HepG2 (cell line): Measurements from ENCODE around the gene MED25. TPM values are rescaled to one million over a fixed set of nuclear protein-coding genes. Genes with fewer than 3 reads are reported as not detected.

Experiments
- ATRX ChIP-seq: sonication (generic); formaldehyde crosslinking; IDR thresholded peaks from 2 replicates; pipeline ENCODE4 v1.4.0; 2020; ENCODE audit warnings: missing genetic modification reagents, borderline replicate concordance
- FOXP1 ChIP-seq, 2 experiments: fragments of 450-650 bp in 1 of 2; IDR thresholded peaks; 2 replicates each; pipeline ENCODE4 v1.6.1; 2017 to 2018; ENCODE audit warnings: antibody characterized with exemption in 1 of 2
- GABPA ChIP-seq, 2 experiments: IDR thresholded peaks; 2 replicates each; pipeline ENCODE4 v1.6.1; 2011 to 2016; ENCODE audit warnings: low read depth in 2 of 2, low read length in 1 of 2, missing biosample characterization in 1 of 2, missing genetic modification characterization in 1 of 2
- HMGXB3 ChIP-seq: sonication (generic); formaldehyde crosslinking; IDR thresholded peaks from 2 replicates; pipeline ENCODE4 v1.4.0; 2020; ENCODE audit warnings: missing genetic modification reagents, borderline replicate concordance
- HOXD1 ChIP-seq: sonication (generic); formaldehyde crosslinking; IDR thresholded peaks from 2 replicates; pipeline ENCODE4 v1.5.0; 2020; ENCODE audit warnings: missing genetic modification reagents
- NKX3-1 ChIP-seq: sonication (generic); formaldehyde crosslinking; IDR thresholded peaks from 2 replicates; pipeline ENCODE4 v1.5.0; 2020; ENCODE audit warnings: missing genetic modification reagents
- NR2F6 ChIP-seq, 2 experiments: IDR thresholded peaks; 2 replicates each; pipeline ENCODE4 v1.6.1; 2016; ENCODE audit warnings: antibody characterized with exemption in 1 of 2, mild to moderate bottlenecking in 1 of 2
- PRMT3 ChIP-seq: sonication (generic); formaldehyde crosslinking; IDR thresholded peaks from 2 replicates; pipeline ENCODE4 v1.8.1; 2022; ENCODE audit warnings: low read depth, mild to moderate bottlenecking, moderate library complexity, missing genetic modification reagents, borderline replicate concordance
- PRPF4 ChIP-seq: fragments of 200-400 bp; formaldehyde crosslinking; IDR thresholded peaks from 2 replicates; pipeline ENCODE4 v1.6.1; 2016; ENCODE audit warnings: low read length, low read depth; ENCODE audit not compliant: poor library complexity, severe bottlenecking
- SNAPC5 ChIP-seq: sonication (generic); formaldehyde crosslinking; IDR thresholded peaks from 2 replicates; pipeline ENCODE4 v1.8.1; 2023; ENCODE audit warnings: mild to moderate bottlenecking, missing genetic modification reagents, borderline replicate concordance
- STAG1 ChIP-seq: sonication (generic); formaldehyde crosslinking; IDR thresholded peaks from 2 replicates; pipeline ENCODE4 v1.4.0; 2020; ENCODE audit warnings: missing genetic modification reagents
- ZBTB4 ChIP-seq: sonication (generic); formaldehyde crosslinking; IDR thresholded peaks from 2 replicates; pipeline ENCODE4 v1.4.0; 2020; ENCODE audit warnings: missing genetic modification reagents, mild to moderate bottlenecking, borderline replicate concordance
- ZBTB7A ChIP-seq: sonication (generic); formaldehyde crosslinking; IDR thresholded peaks from 2 replicates; pipeline ENCODE4 v1.8.0; 2022; ENCODE audit warnings: mild to moderate bottlenecking, missing genetic modification reagents
- ZC3H4 ChIP-seq: sonication (generic); formaldehyde crosslinking; IDR thresholded peaks from 2 replicates; pipeline ENCODE4 v1.4.0; 2020; ENCODE audit warnings: missing genetic modification reagents, borderline replicate concordance
- ZKSCAN8 ChIP-seq: IDR thresholded peaks from 2 replicates; pipeline ENCODE4 v1.6.1; 2016; ENCODE audit warnings: borderline replicate concordance, missing genetic modification reagents, missing compliant biosample characterization
- ZNF12 ChIP-seq: sonication (generic); formaldehyde crosslinking; IDR thresholded peaks from 2 replicates; pipeline ENCODE4 v1.5.0; 2020; ENCODE audit warnings: missing genetic modification reagents
- ZNF382 ChIP-seq: sonication (generic); formaldehyde crosslinking; IDR thresholded peaks from 2 replicates; pipeline ENCODE4 v1.5.0; 2020; ENCODE audit warnings: missing genetic modification reagents, mild to moderate bottlenecking, borderline replicate concordance
- ZNF615 ChIP-seq: sonication (generic); formaldehyde crosslinking; IDR thresholded peaks from 2 replicates; pipeline ENCODE4 v1.5.0; 2020; ENCODE audit warnings: mild to moderate bottlenecking, missing genetic modification reagents, borderline replicate concordance
- ZNF772 ChIP-seq: sonication (generic); formaldehyde crosslinking; IDR thresholded peaks from 2 replicates; pipeline ENCODE4 v1.5.0; 2020; ENCODE audit warnings: mild to moderate bottlenecking, missing genetic modification reagents
- ZSCAN31 ChIP-seq: sonication (generic); formaldehyde crosslinking; IDR thresholded peaks from 2 replicates; pipeline ENCODE4 v1.5.0; 2020; ENCODE audit warnings: low read depth, mild to moderate bottlenecking, missing genetic modification reagents
- polyA plus RNA-seq, 8 experiments: library from polyadenylated mRNA; depleted of rRNA in 3 of 8; stranded (reverse) in 7 of 8; unstranded in 1 of 8; fragments of >200 nt; fragmentation: Illumina TruSeq in 4 of 8; extraction: Trizol in 4 of 8; gene quantifications; 2 replicates each; pipeline versions ENCODE4 v1.2.1 to v1.2.3, GENCODE V29; 2011 to 2016; ENCODE audit warnings: low read depth in 4 of 8, missing spikeins in 1 of 8, mixed read lengths in 1 of 8; ENCODE audit not compliant: insufficient read depth in 1 of 8
- total RNA-seq, 5 experiments: library from RNA; depleted of rRNA; stranded (reverse); fragments of >200 nt; fragmentation: Illumina TruSeq; extraction: Trizol; gene quantifications; 2 replicates each; pipeline ENCODE4 v1.2.3, GENCODE V29; 2016; ENCODE audit warnings: low read depth in 1 of 5

The MED25 gene
- total and polyA plus RNA-seq, 2 of the 13 experiments (the other 11 are each of a cell fraction or from before 2014, with no cell fraction given), result 11.1 to 15.1 TPM

- TF ChIP-seq HMGXB3, result no peak
- TF ChIP-seq ZBTB7A (CRISPR knock-in tag), result no peak
- no peak for TF ChIP-seq NR2F6 (IDR thresholded peaks at IDR 0.05)
- peak; percentile 68 for TF ChIP-seq NR2F6 (CRISPR knock-in tag; IDR thresholded peaks at IDR 0.05)
- peak; percentile 92; the same call in 1 of the 2 replicates for TF ChIP-seq ZNF772 (CRISPR knock-in tag)
- no peak for TF ChIP-seq SNAPC5 (CRISPR knock-in tag)
- TF ChIP-seq ZKSCAN8 (CRISPR knock-in tag), result no peak
- TF ChIP-seq ZC3H4, result no peak
- TF ChIP-seq PRPF4, result no peak
- TF ChIP-seq FOXP1 (IDR thresholded peaks at IDR 0.05), result no peak
- no peak for TF ChIP-seq FOXP1 (CRISPR knock-in tag; IDR thresholded peaks at IDR 0.05)
- TF ChIP-seq STAG1 (CRISPR knock-in tag), result no peak
- no peak for TF ChIP-seq ZNF382 (CRISPR knock-in tag)
- 0 out of 2 replicates have a peak, but pooled peaks have one; percentile 69 for TF ChIP-seq ZNF615 (CRISPR knock-in tag)
- no peak for TF ChIP-seq PRMT3 (CRISPR knock-in tag)
- TF ChIP-seq GABPA (IDR thresholded peaks at IDR 0.05; ENCODE audit: low read depth, low read length), result peak; percentile 74
- TF ChIP-seq GABPA (CRISPR knock-in tag; IDR thresholded peaks at IDR 0.05; ENCODE audit: low read depth), result peak; percentile 95
- TF ChIP-seq ATRX, result no peak
- no peak; the same call in 1 of the 2 replicates for TF ChIP-seq HOXD1 (CRISPR knock-in tag)
- no peak for TF ChIP-seq NKX3-1
- 0 out of 2 replicates have a peak, but pooled peaks have one; percentile 25 for TF ChIP-seq ZNF12
- TF ChIP-seq ZBTB4 (CRISPR knock-in tag), result no peak
- no peak; the same call in 1 of the 2 replicates for TF ChIP-seq ZSCAN31
Measured at GRCh38 chr19:49866933-49867782, 49.1 kb downstream of the MED25 start, which contains the start of gene PNKP (continued).
